IMR-90 (cell line): Measurements from ENCODE around the gene MYH10.

Experiments used
- BHLHE40 ChIP-seq: fragments of 150-350 bp; IDR thresholded peaks from 2 replicates; pipeline ENCODE4 v1.6.1; 2016; ENCODE audit warnings: mild to moderate bottlenecking, low read depth, low read length
- CHD1 ChIP-seq: IDR thresholded peaks from 2 replicates; pipeline ENCODE4 v1.6.1; 2012; ENCODE audit warnings: low read depth, low read length, improper control_type of control experiment
- CTCF ChIP-seq: conservative IDR thresholded peaks from 2 replicates; pipeline ENCODE4 v1.5.1; 2012; ENCODE audit warnings: mild to moderate bottlenecking, low read depth, low read length, improper control_type of control experiment
- ELK1 ChIP-seq: fragments of 150-350 bp; IDR thresholded peaks from 2 replicates; pipeline ENCODE4 v1.6.1; 2016; ENCODE audit warnings: low read depth, mild to moderate bottlenecking, low read length, moderate library complexity, borderline replicate concordance
- MAZ ChIP-seq: IDR thresholded peaks from 2 replicates; pipeline ENCODE4 v1.6.1; 2012; ENCODE audit warnings: low read depth, mild to moderate bottlenecking, low read length, improper control_type of control experiment, moderate library complexity, borderline replicate concordance
- MXI1 ChIP-seq: IDR thresholded peaks from 2 replicates; pipeline ENCODE4 v1.6.1; 2012; ENCODE audit warnings: low read depth, mild to moderate bottlenecking, low read length, moderate library complexity, borderline replicate concordance
- NFE2L2 ChIP-seq: fragments of 150-350 bp; IDR thresholded peaks from 2 replicates; pipeline ENCODE4 v1.6.1; 2016; ENCODE audit warnings: low read depth, mild to moderate bottlenecking, low read length
- POLR2A ChIP-seq: IDR thresholded peaks from 2 replicates; pipeline ENCODE4 v1.6.1; 2012; ENCODE audit warnings: mild to moderate bottlenecking, low read depth, low read length
- RCOR1 ChIP-seq: IDR thresholded peaks from 2 replicates; pipeline ENCODE4 v1.6.1; 2012; ENCODE audit warnings: mild to moderate bottlenecking, low read length, improper control_type of control experiment; ENCODE audit not compliant: insufficient replicate concordance
- RFX5 ChIP-seq: IDR thresholded peaks from 2 replicates; pipeline ENCODE4 v1.8.0; 2012; ENCODE audit warnings: low read depth, mild to moderate bottlenecking, low read length, moderate library complexity
- SMC3 ChIP-seq: fragments of 150-350 bp; IDR thresholded peaks from 2 replicates; pipeline ENCODE4 v1.6.1; 2016; ENCODE audit warnings: low read depth, mild to moderate bottlenecking, antibody characterized with exemption, low read length, moderate library complexity
- USF2 ChIP-seq: fragments of 150-350 bp; IDR thresholded peaks from 2 replicates; pipeline ENCODE4 v1.6.1; 2017; ENCODE audit warnings: mild to moderate bottlenecking, antibody characterized with exemption, low read length, low read depth

- no peak for TF ChIP-seq CTCF
- TF ChIP-seq MXI1 = no peak
- TF ChIP-seq NFE2L2 = no peak
- no peak for TF ChIP-seq RCOR1
- TF ChIP-seq SMC3 = no peak
- TF ChIP-seq RFX5 = no peak
- TF ChIP-seq BHLHE40 = no peak
- TF ChIP-seq POLR2A = no peak
- TF ChIP-seq USF2 = no peak
- no peak for TF ChIP-seq MAZ
- no peak for TF ChIP-seq CHD1
- no peak for TF ChIP-seq ELK1
These were observed 29.4 kb upstream of the MYH10 start for GRCh38 chr17:8659758-8660410.
